Fibroblast of villous mesenchyme (primary cell): Measurements from ENCODE around the gene ARPC2. TPM values are rescaled to one million over a fixed set of nuclear protein-coding genes. Genes with fewer than 3 reads are reported as not detected.

Experiments
- DNase-seq: peaks from one replicate; pipeline ENCODE4 v3.0.0-alpha.2; 2010; ENCODE audit warnings: low read depth
- H3K4me3 ChIP-seq: 2 replicates; pipeline ENCODE4 v1.5.1; 2011; ENCODE audit warnings: low read depth, mild to moderate bottlenecking, low read length
- total RNA-seq: library from RNA; depleted of rRNA; stranded (reverse); fragments of >200 nt; gene quantifications from 2 replicates; pipeline ENCODE4 v1.2.3, GENCODE V29; 2012
- TF ChIP-seq, protein P1 (sequence below): IDR thresholded peaks from 2 replicates; pipeline ENCODE4 v1.5.1; 2012; ENCODE audit warnings: low read depth, mild to moderate bottlenecking, low read length; ENCODE audit not compliant: insufficient read depth

ARPC2 gene
- total RNA-seq, 1 donor: 482 TPM

DNA sequence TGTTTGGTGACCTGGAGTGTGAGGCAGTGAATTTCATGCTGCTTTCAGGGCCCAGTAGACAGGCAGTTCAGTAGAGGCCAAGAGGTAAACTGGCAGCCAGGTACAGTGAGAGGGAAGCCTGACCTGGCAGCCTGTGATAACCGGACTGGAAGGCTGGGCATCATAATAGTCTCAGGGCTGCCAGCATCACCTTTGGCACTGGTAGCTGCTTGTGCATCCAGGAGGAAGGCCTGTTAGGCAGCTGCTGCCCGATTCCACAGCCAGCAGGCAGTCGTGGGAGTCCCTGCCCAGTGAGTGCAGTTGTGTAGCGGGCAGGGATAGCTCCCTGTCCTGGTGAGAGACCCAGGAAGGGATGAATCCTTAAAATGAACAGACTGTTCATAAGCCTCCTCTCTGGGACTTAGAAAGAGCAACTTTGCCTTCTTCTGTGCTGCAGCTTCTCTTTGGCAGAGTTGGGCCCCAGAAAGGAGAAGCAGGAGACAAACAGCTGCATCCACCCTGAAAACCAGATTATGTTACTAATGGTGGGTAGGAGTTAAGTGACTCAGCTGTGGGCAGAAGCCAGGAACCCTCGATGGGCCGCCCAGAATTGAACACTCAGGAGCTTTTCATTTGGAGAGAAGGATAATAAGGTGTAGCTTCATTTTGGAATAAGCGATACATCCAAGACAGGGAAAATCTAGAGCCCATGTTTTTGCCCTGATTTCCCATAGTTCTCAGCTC, 35.7 kb downstream of the ARPC2 start:
- DNase-seq: no peak
- TF ChIP-seq, protein P1, sequence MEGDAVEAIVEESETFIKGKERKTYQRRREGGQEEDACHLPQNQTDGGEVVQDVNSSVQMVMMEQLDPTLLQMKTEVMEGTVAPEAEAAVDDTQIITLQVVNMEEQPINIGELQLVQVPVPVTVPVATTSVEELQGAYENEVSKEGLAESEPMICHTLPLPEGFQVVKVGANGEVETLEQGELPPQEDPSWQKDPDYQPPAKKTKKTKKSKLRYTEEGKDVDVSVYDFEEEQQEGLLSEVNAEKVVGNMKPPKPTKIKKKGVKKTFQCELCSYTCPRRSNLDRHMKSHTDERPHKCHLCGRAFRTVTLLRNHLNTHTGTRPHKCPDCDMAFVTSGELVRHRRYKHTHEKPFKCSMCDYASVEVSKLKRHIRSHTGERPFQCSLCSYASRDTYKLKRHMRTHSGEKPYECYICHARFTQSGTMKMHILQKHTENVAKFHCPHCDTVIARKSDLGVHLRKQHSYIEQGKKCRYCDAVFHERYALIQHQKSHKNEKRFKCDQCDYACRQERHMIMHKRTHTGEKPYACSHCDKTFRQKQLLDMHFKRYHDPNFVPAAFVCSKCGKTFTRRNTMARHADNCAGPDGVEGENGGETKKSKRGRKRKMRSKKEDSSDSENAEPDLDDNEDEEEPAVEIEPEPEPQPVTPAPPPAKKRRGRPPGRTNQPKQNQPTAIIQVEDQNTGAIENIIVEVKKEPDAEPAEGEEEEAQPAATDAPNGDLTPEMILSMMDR: no peak
- no peak overlapping the region for H3K4me3 ChIP-seq

DNA sequence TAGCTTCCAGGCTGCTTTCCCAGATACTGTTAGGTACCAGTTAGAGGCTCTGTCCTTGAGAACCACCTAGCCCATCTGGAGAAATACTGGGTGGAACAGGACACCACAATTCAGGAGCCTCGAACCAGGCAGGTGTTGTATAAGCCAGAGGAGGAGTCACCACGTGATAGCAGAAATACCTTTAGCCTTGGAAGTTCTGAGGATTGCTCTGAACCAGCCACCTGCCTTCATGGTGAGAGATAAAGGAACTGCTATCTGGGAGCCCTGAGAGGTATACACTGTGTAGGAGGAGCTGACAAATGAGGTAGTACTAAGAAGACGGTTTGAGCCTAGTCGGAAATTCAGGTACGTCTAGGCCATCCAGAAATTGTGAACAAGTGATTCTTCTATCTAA, 36.2 kb downstream of the ARPC2 start:
- TF ChIP-seq, protein P1: no peak
- no peak for DNase-seq
- no peak overlapping the region for H3K4me3 ChIP-seq

DNA sequence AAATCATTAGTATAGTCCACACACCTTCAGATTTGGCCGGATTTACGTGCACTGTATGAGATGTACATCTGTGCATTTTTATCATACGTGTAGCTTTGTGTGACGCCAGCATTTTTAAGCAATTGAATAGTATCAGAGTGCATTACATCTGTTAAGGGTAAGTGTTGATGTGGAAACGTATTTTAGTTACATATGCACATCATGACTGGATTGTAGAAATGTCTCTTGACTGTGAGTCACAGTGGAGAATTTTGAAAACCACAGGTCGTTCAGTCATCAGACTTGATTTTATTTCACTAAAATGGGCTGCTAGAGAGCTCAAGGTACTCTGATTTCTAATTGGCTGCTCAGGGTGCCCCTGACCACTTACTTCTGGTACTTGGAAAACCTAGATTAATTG, 38.5 kb downstream of the ARPC2 start:
- no peak overlapping the region for H3K4me3 ChIP-seq
- TF ChIP-seq, protein P1: no peak
- DNase-seq: peak; percentile 64

DNA sequence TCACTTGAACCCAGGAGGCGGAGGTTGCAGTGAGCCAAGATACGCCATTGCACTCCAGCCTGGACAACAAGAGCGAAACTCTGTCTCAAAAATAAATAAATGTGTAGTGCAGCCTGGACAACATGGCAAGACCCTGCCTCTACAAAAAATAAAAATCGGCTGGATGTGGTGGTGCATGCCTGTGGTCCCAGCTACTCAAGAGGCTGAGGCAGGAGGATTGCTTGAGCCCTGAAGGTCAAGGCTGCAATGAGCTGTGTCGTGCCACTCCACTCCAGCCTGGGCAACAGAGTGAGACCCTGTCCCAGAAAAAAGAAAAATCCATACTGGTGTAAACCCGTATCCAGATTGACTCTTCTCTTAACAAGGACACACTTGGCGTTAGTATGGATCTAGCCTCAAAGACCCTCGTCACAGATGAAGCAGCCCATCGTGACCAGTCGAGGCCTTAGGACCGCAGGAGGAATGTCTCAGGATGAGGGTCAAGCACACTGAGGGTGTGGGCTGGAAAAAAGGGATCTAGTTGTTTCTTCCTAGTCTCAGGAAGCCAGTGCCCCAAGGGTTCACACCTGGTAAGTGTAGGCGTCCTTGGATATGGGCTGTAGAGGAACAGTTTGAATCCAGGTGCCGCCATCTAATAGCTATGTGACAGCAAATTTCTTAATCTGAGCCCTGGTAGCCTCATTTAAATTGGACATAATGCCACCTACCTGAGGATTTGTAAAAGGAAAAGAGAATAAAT, 39.8 kb downstream of the ARPC2 start:
- TF ChIP-seq, protein P1: no peak
- no peak for DNase-seq
- no peak overlapping the region for H3K4me3 ChIP-seq

- no peak overlapping the region for H3K4me3 ChIP-seq
- TF ChIP-seq, protein P1: peak; percentile 60
- DNase-seq: no peak
These were observed 40.5 kb downstream of the ARPC2 start for GRCh38 chr2:218257390-218257981.

- TF ChIP-seq, protein P1: no peak
- peak; percentile 97 for DNase-seq
- no peak overlapping the region for H3K4me3 ChIP-seq
These were observed 42.3 kb downstream of the ARPC2 start for GRCh38 chr2:218259099-218259961.
